Measurements from ENCODE around the gene NUDT4.

GRCh38 chr12:93451423-93452158 is 73.9 kb downstream of the NUDT4 start:
- TF ChIP-seq POLR2A (IDR thresholded peaks at IDR 0.05) = no peak
- TF ChIP-seq, protein P1, sequence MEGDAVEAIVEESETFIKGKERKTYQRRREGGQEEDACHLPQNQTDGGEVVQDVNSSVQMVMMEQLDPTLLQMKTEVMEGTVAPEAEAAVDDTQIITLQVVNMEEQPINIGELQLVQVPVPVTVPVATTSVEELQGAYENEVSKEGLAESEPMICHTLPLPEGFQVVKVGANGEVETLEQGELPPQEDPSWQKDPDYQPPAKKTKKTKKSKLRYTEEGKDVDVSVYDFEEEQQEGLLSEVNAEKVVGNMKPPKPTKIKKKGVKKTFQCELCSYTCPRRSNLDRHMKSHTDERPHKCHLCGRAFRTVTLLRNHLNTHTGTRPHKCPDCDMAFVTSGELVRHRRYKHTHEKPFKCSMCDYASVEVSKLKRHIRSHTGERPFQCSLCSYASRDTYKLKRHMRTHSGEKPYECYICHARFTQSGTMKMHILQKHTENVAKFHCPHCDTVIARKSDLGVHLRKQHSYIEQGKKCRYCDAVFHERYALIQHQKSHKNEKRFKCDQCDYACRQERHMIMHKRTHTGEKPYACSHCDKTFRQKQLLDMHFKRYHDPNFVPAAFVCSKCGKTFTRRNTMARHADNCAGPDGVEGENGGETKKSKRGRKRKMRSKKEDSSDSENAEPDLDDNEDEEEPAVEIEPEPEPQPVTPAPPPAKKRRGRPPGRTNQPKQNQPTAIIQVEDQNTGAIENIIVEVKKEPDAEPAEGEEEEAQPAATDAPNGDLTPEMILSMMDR (IDR thresholded peaks at IDR 0.05) = no peak
- TF ChIP-seq POLR2AphosphoS5 (IDR thresholded peaks at IDR 0.05; ENCODE audit: insufficient read depth in 1 of 2, low read depth in 1 of 2) = no peak

Data from vagina (tissue), 2 donors.